ES-I3 (cell line): ENCODE data around the gene ZBTB49.
"Not testable (repeated sequence)": the region's sequence is repeated elsewhere in the genome, so short reads cannot be mapped to it uniquely, and the experiment has no call there.

Experiments used
- H3K36me3 ChIP-seq: 2 replicates; pipeline ENCODE4 v1.6.1; 2013; ENCODE audit warnings: mild to moderate bottlenecking, low read length, control low read depth, moderate library complexity; ENCODE audit not compliant: insufficient read depth
- H3K4me1 ChIP-seq: 2 replicates; pipeline ENCODE4 v1.6.1; 2013; ENCODE audit warnings: mild to moderate bottlenecking, control low read depth, low read length; ENCODE audit not compliant: insufficient read depth
- H3K9ac ChIP-seq: 2 replicates; pipeline ENCODE4 v1.6.1; 2013; ENCODE audit warnings: low read depth, mild to moderate bottlenecking, low read length, moderate library complexity
- H3K9me3 ChIP-seq: 2 replicates; pipeline ENCODE4 v1.6.1; 2013; ENCODE audit warnings: mild to moderate bottlenecking, low read length, moderate library complexity; ENCODE audit not compliant: control insufficient read depth, insufficient read depth

The ZBTB49 gene, protein sequence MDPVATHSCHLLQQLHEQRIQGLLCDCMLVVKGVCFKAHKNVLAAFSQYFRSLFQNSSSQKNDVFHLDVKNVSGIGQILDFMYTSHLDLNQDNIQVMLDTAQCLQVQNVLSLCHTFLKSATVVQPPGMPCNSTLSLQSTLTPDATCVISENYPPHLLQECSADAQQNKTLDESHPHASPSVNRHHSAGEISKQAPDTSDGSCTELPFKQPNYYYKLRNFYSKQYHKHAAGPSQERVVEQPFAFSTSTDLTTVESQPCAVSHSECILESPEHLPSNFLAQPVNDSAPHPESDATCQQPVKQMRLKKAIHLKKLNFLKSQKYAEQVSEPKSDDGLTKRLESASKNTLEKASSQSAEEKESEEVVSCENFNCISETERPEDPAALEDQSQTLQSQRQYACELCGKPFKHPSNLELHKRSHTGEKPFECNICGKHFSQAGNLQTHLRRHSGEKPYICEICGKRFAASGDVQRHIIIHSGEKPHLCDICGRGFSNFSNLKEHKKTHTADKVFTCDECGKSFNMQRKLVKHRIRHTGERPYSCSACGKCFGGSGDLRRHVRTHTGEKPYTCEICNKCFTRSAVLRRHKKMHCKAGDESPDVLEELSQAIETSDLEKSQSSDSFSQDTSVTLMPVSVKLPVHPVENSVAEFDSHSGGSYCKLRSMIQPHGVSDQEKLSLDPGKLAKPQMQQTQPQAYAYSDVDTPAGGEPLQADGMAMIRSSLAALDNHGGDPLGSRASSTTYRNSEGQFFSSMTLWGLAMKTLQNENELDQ

DNA sequence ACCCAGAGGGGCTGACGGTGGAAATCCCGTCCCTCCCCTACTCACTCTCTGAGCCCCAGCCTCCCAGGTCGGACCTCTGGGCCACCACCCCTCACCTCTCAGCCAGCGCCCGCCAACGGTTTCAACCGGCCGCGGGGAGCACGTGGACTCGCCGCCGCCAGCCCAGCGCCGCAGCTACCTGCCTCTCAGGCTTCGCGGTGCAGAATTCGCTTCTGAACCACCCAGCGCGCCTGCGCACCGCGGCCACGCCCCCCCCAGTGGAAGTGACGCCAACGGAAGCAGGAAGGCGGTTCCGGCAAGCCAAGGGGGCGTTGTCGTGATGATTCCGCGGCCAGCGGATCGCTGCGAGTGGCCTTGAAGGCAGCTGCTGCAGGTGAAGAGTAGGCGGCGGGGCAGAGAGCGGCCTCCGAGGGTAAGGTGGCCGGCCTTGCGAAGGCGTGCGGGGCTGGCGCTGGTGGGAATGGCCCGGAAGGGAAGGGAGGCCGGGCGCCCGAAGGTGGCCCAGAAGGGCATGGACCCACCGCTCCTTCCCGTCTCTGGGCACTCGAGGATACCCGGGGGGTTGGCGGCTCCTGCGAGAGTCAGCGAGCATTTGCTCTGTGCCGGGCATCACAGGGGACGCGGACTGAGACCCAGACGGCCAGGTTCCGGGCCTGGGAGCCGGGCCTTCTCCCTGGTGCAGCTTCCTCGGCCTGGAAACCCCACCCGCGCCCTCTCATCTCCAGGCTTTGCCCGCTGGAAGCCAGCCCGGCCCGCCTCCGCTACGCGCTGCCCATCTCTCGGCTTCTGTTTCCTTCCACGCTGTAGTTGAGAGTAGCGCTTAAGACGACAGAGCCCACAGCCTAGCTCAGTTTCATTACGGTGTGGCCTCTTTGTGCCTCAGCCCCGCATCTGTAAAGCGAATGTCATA is at the start of gene ZBTB49, which contains the start of gene LYAR:
TSS of gene ZBTB49 (plus strand) at position 311 of the 910 bp plus-strand sequence. CDS start 9,695 bp downstream, outside the sequence.
TSS of gene LYAR (minus strand) at position 214 of the 910 bp plus-strand sequence. CDS start 6,412 bp downstream, outside the sequence.
- Histone ChIP-seq H3K36me3 (0 out of 2 replicates have a peak, but pooled peaks cover 9% of the 10 kb centered on the region), H3K9ac (peak within 1 kb of the TSS; percentile 99)

DNA sequence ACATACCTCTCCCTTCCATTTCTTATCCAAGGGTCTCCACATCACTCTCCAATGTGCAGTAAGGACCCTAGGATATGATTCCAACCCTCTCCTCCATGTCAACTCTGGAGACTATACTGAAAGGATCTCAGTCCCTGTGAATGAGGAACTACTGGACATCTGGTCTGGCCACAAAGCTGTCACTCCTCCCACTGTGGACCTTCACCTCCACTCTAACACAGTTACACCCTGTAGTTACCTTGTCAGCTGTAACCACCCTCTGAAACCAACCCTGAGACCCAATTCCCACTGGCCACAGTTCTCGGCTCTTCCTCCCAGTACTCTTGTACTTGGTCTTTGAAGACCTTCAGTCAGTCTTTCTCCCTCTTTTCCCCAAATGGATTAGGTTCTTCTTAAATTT is 44.9 kb upstream of the ZBTB49 start:
- Histone ChIP-seq H3K9ac (no peak overlapping the region), H3K9me3 (no peaks in the 10 kb centered on the region), H3K4me1 (no peaks in the 10 kb centered on the region), H3K36me3 (peaks cover 12% of the 10 kb centered on the region)

More for the DNA sequence above, at the start of gene ZBTB49, which contains the start of gene LYAR:
- Histone ChIP-seq H3K4me1 (peaks cover 6% of the 10 kb centered on the region; the same call in 1 of the 2 replicates), H3K9me3 (no peaks in the 10 kb centered on the region)

DNA sequence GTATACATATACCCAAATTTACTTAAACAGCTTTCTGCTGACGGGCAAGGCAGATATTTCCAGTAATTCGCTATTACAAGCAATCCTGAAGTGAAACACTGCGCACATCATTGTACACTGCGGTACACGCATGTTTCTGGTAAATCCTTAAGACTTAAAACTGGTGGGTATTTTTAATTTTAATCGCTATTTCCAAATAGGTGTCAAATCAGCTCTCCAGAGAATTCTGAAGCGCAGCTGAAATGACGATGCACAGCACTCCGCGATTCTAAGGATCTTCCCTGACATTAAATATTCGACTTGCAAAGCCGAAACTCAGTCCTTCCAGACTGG is 42.4 kb upstream of the ZBTB49 start:
- Histone ChIP-seq H3K36me3 (peaks cover 4% of the 10 kb centered on the region; the same call in 1 of the 2 replicates), H3K4me1 (no peaks in the 10 kb centered on the region)

DNA sequence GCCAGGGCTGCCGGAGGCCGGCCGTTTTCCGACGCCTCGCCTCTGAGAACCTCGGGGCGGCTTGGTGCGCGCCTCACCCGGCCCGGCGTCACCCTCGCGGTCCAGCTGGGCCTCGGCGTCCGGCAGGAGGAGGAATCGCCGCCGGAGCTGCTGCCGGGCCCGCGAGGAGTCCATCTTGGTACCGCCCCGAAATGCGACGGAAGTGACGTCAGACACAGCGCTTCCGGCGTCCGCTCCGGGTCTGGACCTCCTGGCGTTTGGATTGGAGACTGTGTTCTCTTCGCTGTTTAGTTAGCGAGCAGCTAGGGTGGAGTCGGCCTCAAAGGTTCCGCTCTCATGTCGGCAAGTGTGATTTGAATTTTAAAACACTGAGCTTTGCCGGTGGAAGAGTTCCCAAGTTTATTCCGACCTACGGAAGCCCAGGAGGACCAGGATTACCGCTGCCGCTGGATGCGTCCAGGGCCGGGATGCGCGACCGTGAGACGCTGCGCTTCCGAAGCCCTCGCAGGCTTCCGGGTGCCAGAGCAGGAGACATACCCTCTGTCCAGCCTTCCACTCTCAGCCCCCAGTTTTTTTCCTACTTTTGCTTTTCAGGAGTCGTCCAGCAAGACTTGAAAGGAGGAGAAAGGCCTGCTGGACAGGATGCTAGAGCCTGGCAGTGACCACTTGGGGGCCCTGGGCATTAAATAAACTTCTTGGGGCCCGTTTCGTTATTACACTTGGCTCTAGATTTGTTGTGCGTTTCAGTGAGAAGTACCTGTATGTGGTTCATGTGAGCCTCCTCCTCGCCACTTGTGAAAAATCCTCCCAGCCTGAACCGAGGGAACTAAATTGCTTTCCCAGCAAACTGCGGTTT is 41.8 kb upstream of the ZBTB49 start, which contains the start of gene TMEM128:
TSS of gene TMEM128 (minus strand) at position 195 of the 856 bp plus-strand sequence. CDS start at position 174, 21 bp downstream.
- peaks cover 4% of the 10 kb centered on the region; the same call in 1 of the 2 replicates for H3K36me3 ChIP-seq
- H3K9me3 ChIP-seq, result no peaks in the 10 kb centered on the region
- peak within 1 kb of the TSS; percentile 85 for H3K9ac ChIP-seq
- H3K4me1 ChIP-seq, result no peaks in the 10 kb centered on the region

More for the DNA sequence above, 42.4 kb upstream of the ZBTB49 start:
- no peaks in the 10 kb centered on the region for H3K9me3 ChIP-seq
- H3K9ac ChIP-seq, result peak overlapping the region; percentile 85

DNA sequence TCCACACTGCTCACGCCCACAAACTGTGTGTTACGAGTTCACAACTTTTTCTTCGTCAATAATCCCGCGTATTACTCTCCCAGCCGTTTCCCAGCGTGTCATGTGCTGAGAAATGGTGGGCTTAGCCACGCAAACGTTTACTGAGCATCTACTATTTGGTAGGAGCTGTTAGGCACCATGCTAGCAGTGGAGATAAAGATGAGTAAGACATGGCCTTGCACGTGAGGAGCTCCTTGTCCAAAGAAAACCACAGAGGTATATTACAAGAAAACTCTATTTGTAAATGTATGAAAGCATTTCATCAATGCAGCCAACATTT is 41.2 kb upstream of the ZBTB49 start:
- H3K9me3 ChIP-seq, result no peaks in the 10 kb centered on the region
- peak overlapping the region; percentile 85 for H3K9ac ChIP-seq
- no peaks in the 10 kb centered on the region for H3K4me1 ChIP-seq
- H3K36me3 ChIP-seq, result peaks cover 4% of the 10 kb centered on the region; the same call in 1 of the 2 replicates

DNA sequence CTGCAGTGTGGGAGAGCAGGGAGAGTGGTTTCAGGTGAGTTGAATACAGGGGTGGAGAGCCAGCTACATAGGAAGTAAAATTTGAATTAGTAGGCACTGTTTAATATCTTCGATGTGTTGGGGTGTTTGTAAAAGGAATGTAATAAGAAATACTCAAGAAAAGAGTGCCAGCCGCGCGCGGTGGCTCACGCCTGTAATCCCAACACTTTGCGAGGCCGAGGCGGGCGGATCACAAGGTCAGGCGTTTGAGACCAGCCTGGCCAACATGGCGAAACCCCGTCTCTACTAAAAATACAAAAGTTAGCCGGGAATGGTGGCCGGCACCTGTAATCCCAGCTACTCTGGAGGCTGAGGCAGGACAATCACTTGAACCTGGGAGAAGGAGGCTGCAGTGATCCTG is 40.7 kb upstream of the ZBTB49 start:
- not testable (repeated sequence) for H3K9ac ChIP-seq, H3K9me3 ChIP-seq, H3K36me3 ChIP-seq, H3K4me1 ChIP-seq

DNA sequence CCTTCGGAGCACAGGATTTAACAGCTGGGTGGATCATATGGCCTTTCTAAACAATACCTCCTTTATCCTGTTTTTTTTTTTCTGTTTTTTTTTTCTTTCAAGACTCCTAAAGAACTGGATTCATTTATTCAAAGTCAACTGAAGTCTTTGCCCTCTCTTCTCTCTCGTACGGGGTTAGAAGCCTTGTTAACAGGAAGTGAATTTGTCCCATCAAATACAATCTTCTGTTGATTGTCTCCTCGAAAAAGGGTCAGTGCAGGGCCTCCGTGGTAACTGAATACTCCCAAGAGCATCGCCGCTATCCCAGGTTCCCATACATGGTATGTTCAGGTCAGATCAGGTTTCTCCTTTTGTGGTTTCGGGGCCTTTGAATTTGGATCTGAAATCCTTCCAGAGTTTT is 40.2 kb upstream of the ZBTB49 start:
- Histone ChIP-seq H3K4me1 (no peaks in the 10 kb centered on the region), H3K9ac (no peak overlapping the region), H3K9me3 (no peaks in the 10 kb centered on the region), H3K36me3 (peaks cover 4% of the 10 kb centered on the region; the same call in 1 of the 2 replicates)

DNA sequence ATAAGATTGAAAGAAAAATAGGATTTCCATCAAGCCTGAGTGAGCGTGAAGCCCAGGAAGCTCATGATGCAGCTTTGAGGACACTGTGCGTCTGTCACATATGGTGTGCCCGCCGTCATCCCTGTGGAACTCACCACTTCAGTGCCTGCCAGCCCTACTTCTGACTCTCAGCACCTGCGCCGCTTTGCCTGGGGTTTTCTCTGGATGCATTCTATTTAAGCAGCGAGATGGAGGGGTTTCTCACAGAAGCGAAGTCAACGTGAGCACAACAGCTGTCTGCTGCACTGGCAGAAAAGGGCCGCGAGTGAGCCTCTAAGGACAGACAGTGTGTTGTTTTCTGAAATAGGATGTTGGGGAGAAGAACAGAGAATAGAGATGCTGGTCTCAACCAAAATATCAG is 35.9 kb upstream of the ZBTB49 start:
- Histone ChIP-seq H3K36me3 (no peaks in the 10 kb centered on the region; the same call in 1 of the 2 replicates), H3K9me3 (no peaks in the 10 kb centered on the region), H3K4me1 (no peaks in the 10 kb centered on the region), H3K9ac (no peak overlapping the region)

DNA sequence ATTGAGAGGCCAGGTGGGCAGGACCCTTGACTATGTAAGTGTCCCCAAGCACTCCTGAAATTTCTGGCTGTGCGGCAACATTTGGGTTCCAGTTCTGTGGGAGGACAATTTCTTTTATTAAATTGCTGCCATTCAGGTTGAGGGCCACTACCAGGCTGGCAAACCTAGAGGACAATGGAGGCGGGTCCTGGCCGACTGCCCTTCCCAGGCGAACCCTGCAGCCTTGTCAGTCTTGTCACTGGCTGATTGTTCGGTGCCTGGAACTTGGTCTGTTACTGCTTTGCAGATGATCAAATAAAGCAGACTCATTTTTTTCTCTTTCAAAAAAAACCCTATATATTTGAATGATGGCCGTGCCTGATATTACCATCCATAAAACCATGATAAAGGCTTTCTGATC is 35.4 kb upstream of the ZBTB49 start:
- Histone ChIP-seq H3K4me1 (peaks cover 3% of the 10 kb centered on the region; the same call in 1 of the 2 replicates), H3K36me3 (no peaks in the 10 kb centered on the region; the same call in 1 of the 2 replicates), H3K9ac (no peak overlapping the region), H3K9me3 (no peaks in the 10 kb centered on the region)

DNA sequence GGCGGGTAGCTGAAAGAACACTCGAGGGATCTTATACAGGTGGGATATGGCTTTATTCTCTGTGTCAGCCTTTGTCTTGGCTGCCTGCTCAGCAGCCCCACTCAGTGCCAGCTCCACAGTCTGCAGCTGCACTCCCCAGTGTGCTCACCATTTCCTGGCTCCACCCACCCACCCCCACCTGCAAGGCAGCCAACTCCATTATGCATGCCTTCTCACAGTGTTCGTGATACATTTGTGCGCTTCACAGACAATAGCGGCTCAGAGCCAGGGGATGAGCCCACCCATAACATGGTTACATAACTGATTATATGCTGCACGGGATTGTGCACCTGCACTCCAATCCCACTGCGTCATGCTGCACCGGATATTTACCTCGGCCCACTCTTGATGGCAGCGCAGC is 33.3 kb upstream of the ZBTB49 start:
- H3K36me3 ChIP-seq, result no peaks in the 10 kb centered on the region; the same call in 1 of the 2 replicates
- no peak overlapping the region for H3K9ac ChIP-seq

DNA sequence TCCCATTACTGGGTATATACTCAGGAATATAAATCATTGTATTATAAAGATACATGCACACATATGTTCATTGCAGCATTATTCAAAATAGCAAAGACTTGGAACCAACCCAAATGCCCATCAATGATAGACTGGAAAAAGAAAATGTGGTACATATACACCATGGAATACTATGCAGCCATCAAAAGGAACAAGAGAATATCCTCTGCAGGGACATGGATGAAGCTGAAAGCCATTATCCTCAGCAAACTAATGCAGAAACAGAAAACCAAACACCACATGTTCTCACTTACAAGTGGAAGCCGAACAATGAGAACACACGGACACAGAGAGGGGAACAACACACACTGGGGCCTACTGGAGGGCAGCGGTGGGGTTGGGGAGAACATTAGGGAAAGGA is 32.3 kb upstream of the ZBTB49 start:
- H3K4me1 ChIP-seq, H3K36me3 ChIP-seq, H3K9ac ChIP-seq, H3K9me3 ChIP-seq: not testable (repeated sequence)

More for the DNA sequence above, 33.3 kb upstream of the ZBTB49 start:
- H3K4me1 ChIP-seq, result peaks cover 5% of the 10 kb centered on the region; the same call in 1 of the 2 replicates
- H3K9me3 ChIP-seq, result no peaks in the 10 kb centered on the region

DNA sequence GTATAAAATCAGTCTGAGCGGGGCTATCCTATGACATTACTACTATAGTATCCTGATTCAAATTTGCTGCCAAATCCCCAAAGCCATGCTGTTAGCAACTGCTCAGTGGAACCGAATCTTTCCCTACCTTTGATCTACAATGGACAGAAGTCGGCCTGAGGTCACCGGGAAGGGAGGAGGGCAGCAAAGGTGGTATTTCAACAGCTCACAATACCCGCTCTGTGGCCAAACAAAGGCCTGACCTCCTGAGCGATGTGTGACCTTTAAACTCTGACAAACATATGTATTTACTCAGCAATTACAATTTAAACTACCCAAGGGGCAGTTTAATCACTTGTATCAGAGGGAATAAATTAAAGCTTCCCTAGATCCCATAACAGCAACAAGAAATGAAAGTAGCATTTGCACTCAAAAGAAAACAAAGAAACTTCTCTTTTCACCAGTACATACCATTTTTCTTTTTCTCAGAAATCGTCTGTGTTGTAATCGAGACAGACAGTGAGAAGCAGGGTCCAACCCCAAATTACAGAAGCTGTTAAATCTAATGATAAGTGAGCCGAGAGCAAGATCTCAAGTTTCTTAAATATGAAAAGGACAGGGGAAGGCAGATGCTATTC is 30.5 kb upstream of the ZBTB49 start:
- H3K9ac ChIP-seq, result no peak overlapping the region
- H3K36me3 ChIP-seq, result no peaks in the 10 kb centered on the region; the same call in 1 of the 2 replicates
- peaks cover 5% of the 10 kb centered on the region; the same call in 1 of the 2 replicates for H3K4me1 ChIP-seq
- no peaks in the 10 kb centered on the region for H3K9me3 ChIP-seq
